IMR-90 (cell line): ENCODE data around the gene EIF3A. TPM values are rescaled to one million over a fixed set of nuclear protein-coding genes. Genes with fewer than 3 reads are reported as not detected.

Experiments used
- ATAC-seq: fragments of 200-7000 bp; cut with Tn5 transposase; 2 replicates; pipeline ENCODE4 v1.9.1; 2020; ENCODE audit warnings: low read depth, mild to moderate bottlenecking, moderate library complexity
- BruUV-seq: library from RNA; stranded (reverse); fragments of 400-500 nt; replicated peaks from 2 replicates; lab custom pipeline; 2021; lab: Mats Ljungman, UMichigan
- CTCF ChIA-PET: fragments of 300-600 bp; formaldehyde crosslinking; extraction: SDS; loops from one replicate; lab custom pipeline; 2021; ENCODE audit warnings: antibody characterized with exemption; lab: Yijun Ruan, JAX
- POLR2A ChIA-PET: fragments of 300-600 bp; sonication (Branson Sonifier 250); formaldehyde crosslinking; loops from one replicate; lab custom pipeline; 2022; ENCODE audit warnings: antibody characterized with exemption; ENCODE audit not compliant: unreplicated experiment; lab: Charles Lee
- DNase-seq: peaks from one replicate; pipeline ENCODE4 v3.0.0; 2013
- H2AFZ ChIP-seq: replicated peaks from 2 replicates; pipeline ENCODE3; 2013; ENCODE audit warnings: low read length, mild to moderate bottlenecking; ENCODE audit not compliant: poor library complexity
- H2AK5ac ChIP-seq: 2 replicates; pipeline ENCODE4 v1.6.1; 2013; ENCODE audit warnings: low read depth, low read length, inconsistent platforms
- H2AK9ac ChIP-seq: replicated peaks from 2 replicates; pipeline ENCODE3; 2013; ENCODE audit warnings: mild to moderate bottlenecking, low read depth, low read length, moderate library complexity; ENCODE audit not compliant: poor library complexity
- H2BK120ac ChIP-seq: 2 replicates; pipeline ENCODE4 v1.6.1; 2013; ENCODE audit warnings: low read depth, low read length, inconsistent platforms
- H2BK15ac ChIP-seq: 3 replicates; pipeline ENCODE4 v1.6.1; 2013; ENCODE audit warnings: low read depth, low read length, inconsistent platforms
- H2BK20ac ChIP-seq: 2 replicates; pipeline ENCODE4 v1.6.1; 2013; ENCODE audit warnings: low read depth, mild to moderate bottlenecking, inconsistent platforms, low read length, moderate library complexity
- H2BK5ac ChIP-seq: 2 replicates; pipeline ENCODE4 v1.6.1; 2013; ENCODE audit warnings: mild to moderate bottlenecking, low read depth, low read length, inconsistent platforms; ENCODE audit not compliant: poor library complexity, severe bottlenecking
- H3K14ac ChIP-seq: replicated peaks from 2 replicates; pipeline ENCODE4 v1.6.1; 2013; ENCODE audit warnings: low read depth, low read length, inconsistent platforms
- H3K18ac ChIP-seq: 2 replicates; pipeline ENCODE4 v1.6.1; 2013; ENCODE audit warnings: low read depth, low read length, control low read depth
- H3K23ac ChIP-seq: 2 replicates; pipeline ENCODE4 v1.6.1; 2013; ENCODE audit warnings: low read depth, low read length, inconsistent platforms
- H3K27ac ChIP-seq: 2 replicates; pipeline ENCODE4 v1.5.1; 2013; ENCODE audit warnings: mild to moderate bottlenecking, control low read depth, low read length; ENCODE audit not compliant: insufficient read depth
- H3K27me3 ChIP-seq: 2 replicates; pipeline ENCODE4 v1.6.1; 2013; ENCODE audit warnings: low read length; ENCODE audit not compliant: control insufficient read depth, insufficient read depth
- H3K36me3 ChIP-seq: 2 replicates; pipeline ENCODE4 v1.6.1; 2013; ENCODE audit warnings: low read length, mixed read lengths; ENCODE audit not compliant: control insufficient read depth, insufficient read depth
- H3K4ac ChIP-seq: 2 replicates; pipeline ENCODE4 v1.6.1; 2013; ENCODE audit warnings: low read depth, low read length, inconsistent platforms
- H3K4me1 ChIP-seq: 2 replicates; pipeline ENCODE4 v1.6.1; 2013; ENCODE audit warnings: low read length, mixed read lengths; ENCODE audit not compliant: control insufficient read depth, insufficient read depth
- H3K4me2 ChIP-seq: 2 replicates; pipeline ENCODE4 v1.6.1; 2013; ENCODE audit warnings: low read depth, mild to moderate bottlenecking, control low read depth, low read length, moderate library complexity
- H3K4me3 ChIP-seq: 2 replicates; pipeline ENCODE4 v1.5.1; 2013; ENCODE audit warnings: low read depth, mild to moderate bottlenecking, control low read depth, low read length, moderate library complexity; ENCODE audit not compliant: insufficient read depth
- H3K56ac ChIP-seq: 2 replicates; pipeline ENCODE4 v1.6.1; 2013; ENCODE audit warnings: low read length, inconsistent platforms; ENCODE audit not compliant: insufficient read depth; ENCODE audit errors: extremely low read depth
- H3K79me1 ChIP-seq, 2 experiments: 2 replicates each; pipeline ENCODE4 v1.6.1; 2013; ENCODE audit warnings: low read length in 2 of 2, inconsistent platforms in 1 of 2, low read depth in 1 of 2
- H3K9ac ChIP-seq: 2 replicates; pipeline ENCODE4 v1.6.1; 2013; ENCODE audit warnings: low read depth, low read length, control low read depth
- H3K9me1 ChIP-seq: 2 replicates; pipeline ENCODE4 v1.6.1; 2013; ENCODE audit warnings: low read length, inconsistent platforms; ENCODE audit not compliant: insufficient read depth
- H3K9me3 ChIP-seq: 2 replicates; pipeline ENCODE4 v1.6.1; 2013; ENCODE audit warnings: low read length; ENCODE audit not compliant: control insufficient read depth, insufficient read depth
- H4K20me1 ChIP-seq: 2 replicates; pipeline ENCODE4 v1.6.1; 2013; ENCODE audit warnings: low read length, inconsistent platforms; ENCODE audit not compliant: insufficient read depth
- H4K5ac ChIP-seq: 2 replicates; pipeline ENCODE4 v1.6.1; 2013; ENCODE audit warnings: mild to moderate bottlenecking, low read depth, low read length, control low read depth
- H4K8ac ChIP-seq, 2 experiments: 2 replicates each; pipeline ENCODE4 v1.6.1; 2013; ENCODE audit warnings: low read depth in 2 of 2, low read length in 2 of 2, control low read depth in 1 of 2, inconsistent platforms in 1 of 2
- H4K91ac ChIP-seq: 2 replicates; pipeline ENCODE4 v1.6.1; 2013; ENCODE audit warnings: low read depth, low read length, inconsistent platforms; ENCODE audit not compliant: insufficient read depth
- ELK1 ChIP-seq: fragments of 150-350 bp; IDR thresholded peaks from 2 replicates; pipeline ENCODE4 v1.6.1; 2016; ENCODE audit warnings: low read depth, mild to moderate bottlenecking, low read length, moderate library complexity, borderline replicate concordance
- MXI1 ChIP-seq: IDR thresholded peaks from 2 replicates; pipeline ENCODE4 v1.6.1; 2012; ENCODE audit warnings: low read depth, mild to moderate bottlenecking, low read length, moderate library complexity, borderline replicate concordance
- RAD21 ChIP-seq: IDR thresholded peaks from 2 replicates; pipeline ENCODE4 v1.6.1; 2012; ENCODE audit warnings: low read length, improper control_type of control experiment
- RFX5 ChIP-seq: IDR thresholded peaks from 2 replicates; pipeline ENCODE4 v1.8.0; 2012; ENCODE audit warnings: low read depth, mild to moderate bottlenecking, low read length, moderate library complexity
- WGBS, 2 experiments: methylation state at CpG; one replicate each; pipeline versions ENCODE4 v1.1.5 to v1.1.7; 2013; ENCODE audit warnings: missing lambda C conversion rate in 2 of 2; ENCODE audit not compliant: insufficient read length in 1 of 2; ENCODE audit errors: extremely low coverage in 2 of 2; 5-methylcytosine and 5-hydroxymethylcytosine counted together
- dilution Hi-C: fragments of 300-500 bp; cut with HindIII; formaldehyde crosslinking; loops from one replicate; pipeline ENCODE4 v1.14.3; 2018; ENCODE audit warnings: low sequenced_read_pairs; ENCODE audit not compliant: unreplicated experiment
- in situ Hi-C: fragments of 300-500 bp; cut with MboI; formaldehyde crosslinking; loops from 3 replicates; pipeline ENCODE4 v1.14.3; 2019; ENCODE audit warnings: low sequenced_read_pairs, inconsistent platforms, mixed read lengths
- intact Hi-C: fragments of 100-400 bp; cut with micrococcal nuclease; formaldehyde crosslinking; loops from 2 replicates; pipeline ENCODE4 v1.10.0; 2022
- polyA plus RNA-seq, 3 experiments: library from polyadenylated mRNA; depleted of rRNA; stranded (reverse); fragments of >200 nt; gene quantifications; 2 replicates each; pipeline ENCODE4 v1.2.3, GENCODE V29; 2012; ENCODE audit warnings: low replicate concordance in 1 of 3
- total RNA-seq: library from RNA; depleted of rRNA; stranded (reverse); fragments of >200 nt; gene quantifications from 2 replicates; pipeline ENCODE4 v1.2.3, GENCODE V29; 2012

Gene EIF3A
- total and polyA plus RNA-seq, 2 of the 4 experiments (the other 2 are of a cell fraction) = 49.6 to 145 TPM

- no peak for TF ChIP-seq RFX5
- TF ChIP-seq RAD21 = no peak
- TF ChIP-seq MXI1 = no peak
- no peak for TF ChIP-seq ELK1
- Histone ChIP-seq H3K27ac (no peak overlapping the region), H2BK120ac (no peak overlapping the region), H3K27me3 (no peaks in the 10 kb centered on the region), H3K4me1 (no peaks in the 10 kb centered on the region), H3K4me3 (no peak overlapping the region), H3K18ac (no peak overlapping the region), H2BK15ac (no peak overlapping the region), H2AFZ (no peak overlapping the region), H3K4me2 (no peak overlapping the region), H3K79me1 (peaks cover 37 to 54% of the 10 kb centered on the region in 2 experiments), H3K56ac (no peak overlapping the region), H3K23ac (no peak overlapping the region), H3K36me3 (peaks cover 62% of the 10 kb centered on the region), H2BK5ac (no peak overlapping the region), H2AK5ac (no peak overlapping the region), H3K4ac (no peak overlapping the region), H3K9me1 (no peaks in the 10 kb centered on the region), H4K20me1 (peaks cover 22% of the 10 kb centered on the region), H4K91ac (no peak overlapping the region), H2AK9ac (no peak overlapping the region), H4K5ac (no peak overlapping the region), H3K9ac (no peak overlapping the region), H2BK20ac (no peak overlapping the region), H3K14ac (no peak overlapping the region), H3K9me3 (no peaks in the 10 kb centered on the region), H4K8ac (no peak overlapping the region)
- no CpG with 5 or more reads among the region's 1 CpG for WGBS, 2 experiments
- ATAC-seq (no peak), DNase-seq (no peak)
- BruUV-seq = no TSS peak
- POLR2A ChIA-PET = no interaction called here
- intact Hi-C loops (no loop called here), dilution Hi-C loops (no loop called here), in situ Hi-C loops (no loop called here)
- CTCF ChIA-PET = no interaction called here
These were observed 20.5 kb downstream of the EIF3A start for GRCh38 chr10:119060107-119060506.
